H1 (cell line): ENCODE data around the gene DNAL4. TPM values are rescaled to one million over a fixed set of nuclear protein-coding genes. Genes with fewer than 3 reads are reported as not detected.

Experiments used
- CTCF ChIA-PET: fragments of 300-600 bp; sonication (Branson Sonifier 250); formaldehyde crosslinking; loops from one replicate; lab custom pipeline; 2021; ENCODE audit not compliant: partially characterized antibody; lab: Charles Lee
- POLR2A ChIA-PET: fragments of 300-600 bp; sonication (Branson Sonifier 250); formaldehyde crosslinking; loops from one replicate; lab custom pipeline; 2021; ENCODE audit warnings: inconsistent platforms; ENCODE audit not compliant: partially characterized antibody; lab: Charles Lee
- DNase-seq, 2 experiments: peaks; one replicate each; pipeline versions ENCODE4 v3.0.0 to v3.0.0-alpha.2; 2010 to 2022; ENCODE audit warnings: low spot score in 2 of 2, low read depth in 1 of 2, mixed read lengths in 1 of 2
- FAIRE-seq: peaks from 2 replicates; lab custom pipeline; 2011; peaks lifted over from hg19 to GRCh38; lab: Jason Lieb, UNC
- H2AFZ ChIP-seq: 2 replicates; pipeline ENCODE4 v1.8.1; 2012; ENCODE audit warnings: low read length, inconsistent platforms
- H2AK5ac ChIP-seq: 2 replicates; pipeline ENCODE4 v1.6.1; 2013; ENCODE audit warnings: low read depth, low read length
- H2BK120ac ChIP-seq: replicated peaks from 2 replicates; pipeline ENCODE3; 2013; ENCODE audit warnings: low read depth, low read length, inconsistent platforms
- H2BK12ac ChIP-seq: 2 replicates; pipeline ENCODE4 v1.6.1; 2013; ENCODE audit warnings: low read depth, low read length
- H2BK15ac ChIP-seq: 2 replicates; pipeline ENCODE4 v1.6.1; 2013; ENCODE audit warnings: low read length
- H2BK20ac ChIP-seq: 2 replicates; pipeline ENCODE4 v1.6.1; 2013; ENCODE audit warnings: low read length
- H2BK5ac ChIP-seq: 2 replicates; pipeline ENCODE4 v1.6.1; 2013; ENCODE audit warnings: low read depth, low read length
- H3K14ac ChIP-seq: 2 replicates; pipeline ENCODE4 v1.6.1; 2013; ENCODE audit warnings: inconsistent platforms; ENCODE audit not compliant: insufficient read length
- H3K18ac ChIP-seq: 2 replicates; pipeline ENCODE4 v1.6.1; 2013; ENCODE audit warnings: low read length; ENCODE audit errors: extremely low read depth
- H3K23ac ChIP-seq: 2 replicates; pipeline ENCODE4 v1.6.1; 2013; ENCODE audit warnings: inconsistent platforms; ENCODE audit not compliant: insufficient read length
- H3K23me2 ChIP-seq: 2 replicates; pipeline ENCODE4 v1.6.1; 2013; ENCODE audit warnings: low read depth, low read length
- H3K27ac ChIP-seq: 2 replicates; pipeline ENCODE4 v1.6.1; 2011; ENCODE audit warnings: low read depth, low read length, inconsistent platforms
- H3K27me3 ChIP-seq, 4 experiments: replicated peaks in 1 of 4; 1 replicate in 1 of 4; 2 replicates in 3 of 4; pipeline versions ENCODE4 v1.6.1 to v1.8.1; 2011 to 2013; ENCODE audit warnings: low read length in 3 of 4, mild to moderate bottlenecking in 3 of 4, inconsistent platforms in 2 of 4, mixed read lengths in 2 of 4, moderate library complexity in 1 of 4; ENCODE audit not compliant: control insufficient read depth in 3 of 4, insufficient read depth in 3 of 4; ENCODE audit errors: extremely low read depth in 1 of 4
- H3K36me3 ChIP-seq, 4 experiments: 2 replicates each; pipeline versions ENCODE4 v1.6.1 to v1.8.1; 2011 to 2013; ENCODE audit warnings: mild to moderate bottlenecking in 4 of 4, low read length in 3 of 4, moderate library complexity in 2 of 4, control low read depth in 1 of 4, inconsistent platforms in 1 of 4; ENCODE audit not compliant: insufficient read depth in 4 of 4, control insufficient read depth in 2 of 4
- H3K4ac ChIP-seq: replicated peaks from 2 replicates; pipeline ENCODE3; 2013; ENCODE audit warnings: low read length, low read depth, mixed read lengths, inconsistent platforms; ENCODE audit not compliant: insufficient read length
- H3K4me1 ChIP-seq, 4 experiments: replicated peaks in 1 of 4; 1 replicate in 1 of 4; 2 replicates in 3 of 4; pipeline versions ENCODE4 v1.6.1 to v1.8.1; 2011 to 2013; ENCODE audit warnings: low read length in 3 of 4, inconsistent platforms in 2 of 4, mixed read lengths in 1 of 4; ENCODE audit not compliant: insufficient read depth in 4 of 4, control insufficient read depth in 3 of 4
- H3K4me2 ChIP-seq, 2 experiments: 2 replicates each; pipeline versions ENCODE4 v1.6.1 to v1.8.1; 2011 to 2013; ENCODE audit warnings: low read depth in 2 of 2, low read length in 2 of 2, control low read depth in 1 of 2, inconsistent platforms in 1 of 2, mild to moderate bottlenecking in 1 of 2; ENCODE audit not compliant: insufficient read depth in 1 of 2
- H3K4me3 ChIP-seq, 4 experiments: fragments of 200-600, 300-600 bp in 1 of 4; sonication (generic), shearing (Covaris generic), sonication (Bioruptor Twin) in 1 of 4; 2 replicates each; pipeline versions ENCODE4 v1.5.1 to v1.8.1; 2011 to 2016; ENCODE audit warnings: low read length in 4 of 4, low read depth in 3 of 4, control low read depth in 2 of 4, inconsistent platforms in 2 of 4, mild to moderate bottlenecking in 2 of 4, mixed read lengths in 1 of 4, moderate library complexity in 1 of 4; ENCODE audit not compliant: insufficient read depth in 2 of 4; ENCODE audit errors: extremely low read depth in 1 of 4
- H3K56ac ChIP-seq: replicated peaks from 2 replicates; pipeline ENCODE3; 2013; ENCODE audit warnings: low read depth, mild to moderate bottlenecking, mixed read lengths, low read length, inconsistent platforms; ENCODE audit not compliant: insufficient read length
- H3K79me1 ChIP-seq: 2 replicates; pipeline ENCODE4 v1.6.1; 2013; ENCODE audit warnings: low read depth, low read length, control low read depth
- H3K79me2 ChIP-seq, 2 experiments: 2 replicates each; pipeline versions ENCODE4 v1.6.1 to v1.8.1; 2012 to 2013; ENCODE audit warnings: low read length in 2 of 2, mild to moderate bottlenecking in 2 of 2, inconsistent platforms in 1 of 2; ENCODE audit not compliant: insufficient read depth in 2 of 2, control insufficient read depth in 1 of 2
- H3K9ac ChIP-seq, 4 experiments: replicated peaks in 1 of 4; 1 replicate in 1 of 4; 2 replicates in 3 of 4; pipeline versions ENCODE4 v1.6.1 to v1.8.1; 2011 to 2013; ENCODE audit warnings: low read depth in 3 of 4, low read length in 3 of 4, control low read depth in 2 of 4, mild to moderate bottlenecking in 2 of 4, moderate library complexity in 2 of 4, inconsistent platforms in 1 of 4; ENCODE audit errors: extremely low read depth in 1 of 4
- H3K9me3 ChIP-seq, 2 experiments: 2 replicates each; pipeline versions ENCODE4 v1.6.1 to v1.8.1; 2012 to 2013; ENCODE audit warnings: mild to moderate bottlenecking in 2 of 2, moderate library complexity in 2 of 2, control low read depth in 1 of 2, inconsistent platforms in 1 of 2, low read depth in 1 of 2, low read length in 1 of 2, mixed read lengths in 1 of 2; ENCODE audit not compliant: insufficient read depth in 2 of 2
- H4K20me1 ChIP-seq, 2 experiments: replicated peaks in 1 of 2; 2 replicates each; pipeline versions ENCODE3 to v1.8.1; 2011 to 2013; ENCODE audit warnings: inconsistent platforms in 2 of 2, low read length in 2 of 2, mild to moderate bottlenecking in 1 of 2; ENCODE audit not compliant: insufficient read depth in 2 of 2, control insufficient read depth in 1 of 2
- H4K5ac ChIP-seq: 2 replicates; pipeline ENCODE4 v1.6.1; 2013; ENCODE audit warnings: low read length, low read depth, mixed read lengths, inconsistent platforms; ENCODE audit not compliant: insufficient read length
- H4K8ac ChIP-seq: 2 replicates; pipeline ENCODE4 v1.8.0; 2013; ENCODE audit warnings: mild to moderate bottlenecking, moderate library complexity, low read length, inconsistent platforms; ENCODE audit not compliant: insufficient read depth; ENCODE audit errors: extremely low read depth
- H4K91ac ChIP-seq: replicated peaks from 2 replicates; pipeline ENCODE3; 2013; ENCODE audit warnings: low read length, mixed read lengths, inconsistent platforms; ENCODE audit not compliant: insufficient read length
- CHD1 ChIP-seq: IDR thresholded peaks from 2 replicates; pipeline ENCODE4 v1.6.1; 2012; ENCODE audit warnings: low read depth, low read length, improper control_type of control experiment
- CREB1 ChIP-seq: IDR thresholded peaks from 2 replicates; pipeline ENCODE4 v1.6.1; 2012; ENCODE audit warnings: inconsistent platforms
- EP300 ChIP-seq, 2 experiments: IDR thresholded peaks; 1 replicate in 1 of 2; 2 replicates in 1 of 2; pipeline ENCODE4 v1.6.1; 2011 to 2012; ENCODE audit warnings: low read depth in 2 of 2, low read length in 2 of 2, mild to moderate bottlenecking in 2 of 2, borderline replicate concordance in 1 of 2, inconsistent platforms in 1 of 2, moderate library complexity in 1 of 2
- HDAC6 ChIP-seq: IDR thresholded peaks from one replicate; pipeline ENCODE4 v1.7.1; 2012; ENCODE audit warnings: low read depth, mild to moderate bottlenecking, inconsistent platforms, low read length, moderate library complexity
- NANOG ChIP-seq: IDR thresholded peaks from 2 replicates; pipeline ENCODE4 v1.6.1; 2011; ENCODE audit warnings: low read length, low read depth, mild to moderate bottlenecking, inconsistent platforms; ENCODE audit not compliant: insufficient read depth, poor library complexity, severe bottlenecking
- POLR2A ChIP-seq, 2 experiments: IDR thresholded peaks; 1 replicate in 1 of 2; 2 replicates in 1 of 2; pipeline ENCODE4 v1.6.1; 2011; ENCODE audit warnings: low read depth in 2 of 2, low read length in 2 of 2, mild to moderate bottlenecking in 2 of 2; ENCODE audit errors: control extremely low read depth in 1 of 2
- POLR2AphosphoS5 ChIP-seq: IDR thresholded peaks from 2 replicates; pipeline ENCODE4 v1.6.1; 2011; ENCODE audit warnings: low read depth, low read length
- RNF2 ChIP-seq: fragments of 200-900, 300-1000 bp; sonication (generic); IDR thresholded peaks from 2 replicates; pipeline ENCODE4 v1.7.1; 2016; ENCODE audit warnings: borderline replicate concordance, low read depth, mild to moderate bottlenecking, antibody characterized with exemption, low read length; ENCODE audit not compliant: poor library complexity, severe bottlenecking; ENCODE audit errors: missing control alignments
- RXRA ChIP-seq: IDR thresholded peaks from 2 replicates; pipeline ENCODE4 v1.6.1; 2011; ENCODE audit warnings: low read depth, mild to moderate bottlenecking, low read length, moderate library complexity; ENCODE audit not compliant: insufficient read depth
- TAF1 ChIP-seq: IDR thresholded peaks from 2 replicates; pipeline ENCODE4 v1.6.1; 2011; ENCODE audit warnings: mild to moderate bottlenecking, low read depth, low read length
- YY1 ChIP-seq: IDR thresholded peaks from 2 replicates; pipeline ENCODE4 v1.6.1; 2011; ENCODE audit warnings: low read depth, mild to moderate bottlenecking, low read length
- WGBS, 2 experiments: shearing (Covaris generic) in 1 of 2; methylation state at CpG; one replicate each; pipeline versions ENCODE4 v1.1.6 to v1.1.7; 2013 to 2015; ENCODE audit warnings: low lambda C conversion rate in 2 of 2, mixed read lengths in 2 of 2, inconsistent platforms in 1 of 2, low coverage in 1 of 2, missing lambda C conversion rate in 1 of 2; ENCODE audit not compliant: insufficient replicate concordance in 2 of 2, insufficient coverage in 1 of 2, insufficient read length in 1 of 2; ENCODE audit errors: extremely low coverage in 1 of 2, missing lambda C conversion rate in 1 of 2; 5-methylcytosine and 5-hydroxymethylcytosine counted together
- polyA plus RNA-seq, 7 experiments: library from polyadenylated mRNA; depleted of rRNA in 3 of 7; stranded (reverse) in 5 of 7; unstranded in 2 of 7; fragments of >200 nt in 5 of 7; fragments of 200-250 nt in 2 of 7; gene quantifications; 1 replicate in 5 of 7; 2 replicates in 1 of 7; 4 replicates in 1 of 7; pipeline versions ENCODE4 v1.2.1 to v1.2.3, GENCODE V29; 2011 to 2013; ENCODE audit warnings: missing spikeins in 2 of 7, mixed read lengths in 2 of 7
- total RNA-seq: library from RNA; stranded (reverse); fragmentation: NEBNext Ultra II Directional; extraction: Animal tissue kit (Norgen Biotek cat#: 25700); gene quantifications from 2 replicates; pipeline ENCODE4 v1.2.1, GENCODE V29; 2021

DNAL4 gene
- total and polyA plus RNA-seq, 2 of the 8 experiments (the other 6 are each of a cell fraction or from before 2014, with no cell fraction given) = 8.8 to 14.0 TPM

DNA sequence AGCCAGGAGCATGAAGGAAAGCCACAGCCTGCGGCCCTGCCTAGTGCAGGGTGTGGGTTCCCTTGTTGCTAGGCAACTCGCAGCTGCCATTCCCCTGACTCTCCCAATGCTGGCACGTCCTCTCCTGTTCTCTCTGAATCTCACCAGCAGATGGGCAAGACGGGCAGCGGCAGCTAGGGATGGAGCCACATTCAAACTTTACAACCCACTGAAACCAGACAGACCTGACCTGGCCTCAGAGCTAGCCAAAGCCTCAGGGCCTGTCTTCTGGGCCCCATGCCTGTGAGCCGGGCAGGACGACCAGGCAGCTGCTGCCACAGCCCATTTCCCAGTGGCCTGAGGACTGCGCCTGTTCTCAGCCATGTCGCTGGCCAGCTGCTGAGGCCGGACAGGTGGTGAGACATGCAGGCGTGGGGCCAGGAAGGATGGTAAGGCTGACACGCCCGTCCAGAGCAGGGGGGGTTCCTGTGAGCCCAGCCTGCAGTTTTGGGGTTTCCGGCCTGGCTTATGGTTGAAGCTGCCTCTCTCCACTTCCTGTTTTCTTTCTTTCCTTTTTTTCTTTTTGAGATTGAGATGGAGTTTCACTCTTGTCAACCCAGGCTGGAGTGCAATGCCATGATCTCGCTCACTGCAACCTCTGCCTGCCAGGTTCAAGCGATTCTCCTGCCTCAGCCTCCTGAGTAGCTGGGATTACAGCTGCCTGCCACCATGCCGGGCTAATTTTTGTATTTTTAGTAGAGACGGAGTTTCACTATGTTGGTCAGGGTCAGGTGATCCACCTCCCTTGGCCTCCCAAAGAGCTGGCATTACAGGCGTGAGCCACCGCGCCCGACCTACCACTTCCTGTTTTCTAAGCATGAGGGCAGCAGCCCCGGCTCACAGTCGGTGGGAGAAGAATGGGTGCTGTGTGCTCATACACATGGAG, 42.3 kb downstream of the DNAL4 start:
- FAIRE-seq = no peak
- no peak overlapping the region for H4K8ac ChIP-seq

More for the DNA sequence above, 42.3 kb downstream of the DNAL4 start:
- no peak overlapping the region for H2BK120ac ChIP-seq
- no peaks in the 10 kb centered on the region for H3K9me3 ChIP-seq
- H3K79me2 ChIP-seq = no peaks in the 10 kb centered on the region
- H3K79me1 ChIP-seq = no peaks in the 10 kb centered on the region
- H3K27ac ChIP-seq = no peak overlapping the region
- H3K36me3 ChIP-seq = no peaks in the 10 kb centered on the region
- H4K20me1 ChIP-seq = peaks cover 0 to 3% of the 10 kb centered on the region in 2 experiments
- no peak overlapping the region for H3K4me2 ChIP-seq
- H4K91ac ChIP-seq = no peak overlapping the region
- peaks cover 17% of the 10 kb centered on the region; the same call in 1 of the 2 replicates for H3K23me2 ChIP-seq
- no peak overlapping the region for H2BK20ac ChIP-seq
- H3K27me3 ChIP-seq = peaks cover 0 to 6% (median 2%) of the 10 kb centered on the region in 4 experiments; a peak in 5 of 7 replicates
- CTCF ChIA-PET = interaction anchor here (0.6 to 7.9 kb wide), 8 partner anchors 9 to 75 kb away, joined by 3 to 95 read pairs (median 10); no protein-coding TSS in a partner anchor
- no peak overlapping the region for H2BK15ac ChIP-seq
- H4K5ac ChIP-seq = no peak overlapping the region
- H3K4me3 ChIP-seq = no peak overlapping the region
- peaks cover 2 to 12% (median 8%) of the 10 kb centered on the region in 4 experiments for H3K4me1 ChIP-seq
- no peak overlapping the region for H2AK5ac ChIP-seq
- no peak for TF ChIP-seq EP300 (IDR thresholded peaks at IDR 0.05; ENCODE audit: borderline replicate concordance in 1 of 2, low read depth in 2 of 2, low read length in 2 of 2)
- TF ChIP-seq RNF2 = no peak
- TF ChIP-seq CREB1 = no peak
- no peak for TF ChIP-seq NANOG
- no peak for TF ChIP-seq TAF1
- no peak for TF ChIP-seq POLR2A (IDR thresholded peaks at IDR 0.05; ENCODE audit: control extremely low read depth in 1 of 2, low read depth in 2 of 2, low read length in 2 of 2)
- no peak for TF ChIP-seq CHD1
- TF ChIP-seq YY1 = no peak
- TF ChIP-seq HDAC6 = no peak
- TF ChIP-seq POLR2AphosphoS5 = no peak
- no peak for TF ChIP-seq RXRA
- WGBS, 2 experiments = 89% methylated on average over 23 of the region's 24 CpGs; no CpG with 5 or more reads in 1 of the 2 experiments
- POLR2A ChIA-PET = interaction anchor here (1.0 to 10.3 kb wide), 2 partner anchors 15 to 39 kb away, joined by 3 to 112 read pairs; no protein-coding TSS in a partner anchor
- H2BK5ac ChIP-seq = no peak overlapping the region
- no peak overlapping the region for H2BK12ac ChIP-seq
- H2AFZ ChIP-seq = no peak overlapping the region
- H3K9ac ChIP-seq = no peak overlapping the region
- H3K14ac ChIP-seq = no peak overlapping the region
- no peak overlapping the region for H3K23ac ChIP-seq
- no peak overlapping the region for H3K18ac ChIP-seq
- H3K56ac ChIP-seq = no peak overlapping the region
- H3K4ac ChIP-seq = no peak overlapping the region
- no peak for DNase-seq
